KG1 (cell line): ENCODE measurements around the gene VWA1.
"Not testable (repeated sequence)": the region's sequence is repeated elsewhere in the genome, so short reads cannot be mapped to it uniquely, and the experiment has no call there.

ENCODE experiments used
- DNase-seq: peaks from one replicate; lab custom pipeline; 2025; lab: John Stamatoyannopoulos, UW

Gene VWA1

GRCh38 chr1:1403653-1404052 is 31.8 kb upstream of the VWA1 start:
- no peak for DNase-seq

- no peak for DNase-seq
These were observed 29.2 kb upstream of the VWA1 start for GRCh38 chr1:1406101-1406820.

- peak; percentile 88 for DNase-seq
These were observed 28.5 kb upstream of the VWA1 start, which contains the start of gene MRPL20 for GRCh38 chr1:1406821-1407635. Gene MRPL20 (minus strand): TSS chr1:1407293. CDS start chr1:1407217, 76 bp downstream.

GRCh38 chr1:1407636-1408318 is 27.7 kb upstream of the VWA1 start:
- DNase-seq = no peak

GRCh38 chr1:1410238-1410637 is 25.3 kb upstream of the VWA1 start:
- not testable (repeated sequence) for DNase-seq

GRCh38 chr1:1411626-1412025 is 23.9 kb upstream of the VWA1 start:
- DNase-seq = no peak

- not testable (repeated sequence) for DNase-seq
These were observed 23.1 kb upstream of the VWA1 start for GRCh38 chr1:1412311-1412902.

GRCh38 chr1:1415751-1416150 is 19.7 kb upstream of the VWA1 start:
- DNase-seq = no peak

- not testable (repeated sequence) for DNase-seq
These were observed 18.1 kb upstream of the VWA1 start for GRCh38 chr1:1417396-1417795.

GRCh38 chr1:1417825-1418463 is 17.5 kb upstream of the VWA1 start:
- not testable (repeated sequence) for DNase-seq

GRCh38 chr1:1418464-1419362 is 16.8 kb upstream of the VWA1 start:
- no peak for DNase-seq

- DNase-seq = no peak
These were observed 16.1 kb upstream of the VWA1 start for GRCh38 chr1:1419363-1419812.

GRCh38 chr1:1419813-1420653 is 15.5 kb upstream of the VWA1 start:
- DNase-seq = no peak

GRCh38 chr1:1420654-1421141 is 14.8 kb upstream of the VWA1 start:
- DNase-seq = no peak

- DNase-seq = no peak
These were observed 14.2 kb upstream of the VWA1 start, which contains the start of gene ANKRD65 for GRCh38 chr1:1421147-1421906. Gene ANKRD65 (minus strand): TSS chr1:1421276. CDS start chr1:1421005, 271 bp downstream.

GRCh38 chr1:1421907-1422464 is 13.5 kb upstream of the VWA1 start:
- DNase-seq = no peak

GRCh38 chr1:1422465-1423244 is 12.8 kb upstream of the VWA1 start:
- no peak for DNase-seq

GRCh38 chr1:1423245-1423597 is 12.3 kb upstream of the VWA1 start:
- no peak for DNase-seq
